HG02571 (cell line): ENCODE measurements around the gene SPEG.

Source experiments
- ATAC-seq: cut with Tn5 transposase; IDR thresholded peaks from one replicate; pipeline ENCODE4 v1.9.1; 2021; ENCODE audit warnings: mild to moderate bottlenecking, moderate library complexity; ENCODE audit not compliant: unreplicated experiment

SPEG gene

GRCh38 chr2:219493086-219493485, 58.4 kb downstream of the SPEG start:
- ATAC-seq = no peak

DNA sequence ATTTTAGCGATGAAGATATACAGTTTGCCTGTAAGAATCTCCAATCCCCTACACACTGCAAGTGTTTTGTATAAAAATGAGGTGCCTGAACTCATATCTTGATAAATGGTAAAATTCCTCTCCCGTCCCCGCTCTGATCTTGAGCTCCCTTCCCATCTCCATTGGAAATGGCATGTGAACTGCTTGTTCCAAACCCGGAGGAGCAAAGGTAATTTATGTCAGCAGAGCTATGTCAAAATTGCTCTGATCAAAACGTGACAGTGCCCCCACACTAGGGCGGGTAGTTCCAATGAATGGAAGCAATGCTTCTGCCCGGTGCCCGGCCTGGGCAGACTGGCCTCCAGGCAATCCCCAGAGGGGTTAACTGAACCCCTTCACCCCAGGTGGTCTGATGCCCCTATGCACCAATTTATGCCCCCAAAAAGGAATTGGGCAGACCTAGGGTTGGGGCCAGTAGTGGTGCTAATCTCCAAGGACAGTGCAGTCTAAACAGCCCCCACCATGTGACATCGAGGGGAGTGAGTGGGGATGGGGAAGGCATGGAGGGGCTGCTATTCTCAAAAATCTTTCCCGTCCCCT, 60.4 kb downstream of the SPEG start:
- ATAC-seq = no peak

- no peak for ATAC-seq
Observed at GRCh38 chr2:219495531-219496122, 61.0 kb downstream of the SPEG start.

- ATAC-seq = no peak
Observed at GRCh38 chr2:219496247-219496824, 61.7 kb downstream of the SPEG start.

- no peak for ATAC-seq
Observed at GRCh38 chr2:219496825-219497494, 62.3 kb downstream of the SPEG start.

- ATAC-seq = peak; percentile 38
Observed at GRCh38 chr2:219497495-219498279, 63.0 kb downstream of the SPEG start.

DNA sequence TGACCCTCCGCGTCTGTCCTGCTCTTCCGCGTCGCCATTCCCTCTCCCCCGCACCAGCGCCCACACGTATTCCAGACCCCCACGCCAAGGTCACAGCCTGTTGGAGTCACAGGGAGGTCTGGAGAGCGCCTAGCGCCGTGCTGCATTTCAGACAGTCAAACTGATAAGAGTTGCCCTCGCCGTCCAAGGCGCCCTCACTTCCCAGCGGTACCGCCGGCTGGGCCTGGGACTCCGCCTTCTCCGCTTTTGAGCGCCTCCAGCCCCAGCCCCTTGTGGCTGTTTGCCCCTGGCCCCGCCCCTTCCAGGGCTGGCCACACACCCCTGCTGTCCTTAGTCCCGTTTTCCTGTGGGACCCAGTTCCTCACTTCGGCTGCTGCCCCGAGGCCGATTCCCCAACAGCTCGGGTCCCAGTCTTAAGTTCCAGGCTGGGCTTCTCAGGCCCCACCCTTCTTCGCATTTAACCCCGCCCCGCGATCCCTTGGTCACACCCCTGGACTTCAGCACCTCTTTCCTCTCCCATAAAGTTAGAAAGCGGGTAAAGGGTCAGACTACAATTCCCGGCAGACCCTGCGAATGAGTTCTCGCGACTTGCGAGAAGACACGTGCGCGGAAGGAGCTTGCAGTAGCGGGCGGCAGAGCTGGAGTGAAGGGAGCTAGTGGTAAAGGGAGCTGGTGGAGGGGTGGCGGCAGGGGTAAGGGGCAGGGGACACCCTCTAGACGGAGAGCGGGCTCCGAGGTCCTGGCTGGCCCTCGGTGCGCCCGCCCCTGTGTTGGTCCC, 63.8 kb downstream of the SPEG start, which contains the start of gene GMPPA:
Gene GMPPA (plus strand): TSS at position 612 of the 778 bp plus-strand sequence. CDS start 1,085 bp downstream, outside the sequence.
- ATAC-seq = peak; percentile 94

GRCh38 chr2:219499058-219499307, 64.3 kb downstream of the SPEG start:
- no peak for ATAC-seq

- no peak for ATAC-seq
Observed at GRCh38 chr2:219499555-219499954, 64.9 kb downstream of the SPEG start.

- ATAC-seq = no peak
Observed at GRCh38 chr2:219500135-219500534, 65.5 kb downstream of the SPEG start.

GRCh38 chr2:219501849-219502248, 67.2 kb downstream of the SPEG start:
- no peak for ATAC-seq

- ATAC-seq = no peak
Observed at GRCh38 chr2:219502618-219503017, 68.0 kb downstream of the SPEG start.

DNA sequence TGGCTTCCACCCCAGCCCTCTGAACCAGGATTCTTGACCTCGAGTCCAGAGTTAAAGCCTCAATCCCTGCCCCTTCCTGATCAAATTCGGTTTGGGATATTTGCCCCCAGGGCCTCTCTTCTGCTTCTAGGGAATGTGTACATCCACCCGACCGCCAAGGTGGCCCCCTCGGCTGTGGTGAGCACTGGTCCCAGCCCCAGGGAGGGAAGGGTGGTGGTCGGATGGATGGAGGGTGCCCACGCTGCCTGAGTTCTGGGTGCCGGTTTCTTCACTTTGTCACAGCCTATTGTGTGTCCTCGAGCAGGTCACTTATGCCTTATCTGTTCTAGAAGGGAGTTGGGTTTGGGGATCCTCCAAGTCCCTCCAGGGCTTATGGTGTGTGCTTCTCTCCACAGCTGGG, 70.9 kb downstream of the SPEG start:
- no peak for ATAC-seq

DNA sequence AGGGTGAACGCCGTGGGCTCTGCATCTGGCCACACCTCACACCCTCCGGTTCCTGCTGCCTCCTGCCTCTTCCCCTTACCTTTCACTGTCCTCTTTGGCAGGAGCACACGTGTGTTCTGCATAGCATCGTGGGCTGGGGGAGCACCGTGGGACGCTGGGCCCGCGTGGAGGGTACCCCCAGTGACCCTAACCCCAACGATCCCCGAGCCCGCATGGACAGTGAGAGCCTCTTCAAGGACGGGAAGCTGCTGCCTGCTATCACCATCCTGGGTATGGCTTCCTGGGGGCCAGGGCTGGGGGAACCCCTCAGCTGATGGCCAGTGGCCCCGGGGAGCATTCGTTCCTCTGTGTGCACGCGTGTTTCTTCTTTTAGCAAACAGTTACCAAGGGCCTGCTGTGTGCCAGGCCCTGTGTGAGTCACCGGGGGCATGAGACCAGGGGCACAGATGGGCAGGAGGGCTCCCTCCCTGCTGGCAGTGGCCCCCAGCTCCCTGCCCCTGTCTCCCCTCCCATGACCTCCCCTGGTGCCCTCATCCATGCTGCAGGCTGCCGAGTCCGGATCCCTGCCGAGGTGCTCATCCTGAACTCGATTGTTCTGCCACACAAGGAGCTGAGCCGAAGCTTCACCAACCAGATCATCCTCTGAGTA, 71.6 kb downstream of the SPEG start:
- ATAC-seq = no peak

- no peak for ATAC-seq
Observed at GRCh38 chr2:219506802-219507526, 72.3 kb downstream of the SPEG start.

DNA sequence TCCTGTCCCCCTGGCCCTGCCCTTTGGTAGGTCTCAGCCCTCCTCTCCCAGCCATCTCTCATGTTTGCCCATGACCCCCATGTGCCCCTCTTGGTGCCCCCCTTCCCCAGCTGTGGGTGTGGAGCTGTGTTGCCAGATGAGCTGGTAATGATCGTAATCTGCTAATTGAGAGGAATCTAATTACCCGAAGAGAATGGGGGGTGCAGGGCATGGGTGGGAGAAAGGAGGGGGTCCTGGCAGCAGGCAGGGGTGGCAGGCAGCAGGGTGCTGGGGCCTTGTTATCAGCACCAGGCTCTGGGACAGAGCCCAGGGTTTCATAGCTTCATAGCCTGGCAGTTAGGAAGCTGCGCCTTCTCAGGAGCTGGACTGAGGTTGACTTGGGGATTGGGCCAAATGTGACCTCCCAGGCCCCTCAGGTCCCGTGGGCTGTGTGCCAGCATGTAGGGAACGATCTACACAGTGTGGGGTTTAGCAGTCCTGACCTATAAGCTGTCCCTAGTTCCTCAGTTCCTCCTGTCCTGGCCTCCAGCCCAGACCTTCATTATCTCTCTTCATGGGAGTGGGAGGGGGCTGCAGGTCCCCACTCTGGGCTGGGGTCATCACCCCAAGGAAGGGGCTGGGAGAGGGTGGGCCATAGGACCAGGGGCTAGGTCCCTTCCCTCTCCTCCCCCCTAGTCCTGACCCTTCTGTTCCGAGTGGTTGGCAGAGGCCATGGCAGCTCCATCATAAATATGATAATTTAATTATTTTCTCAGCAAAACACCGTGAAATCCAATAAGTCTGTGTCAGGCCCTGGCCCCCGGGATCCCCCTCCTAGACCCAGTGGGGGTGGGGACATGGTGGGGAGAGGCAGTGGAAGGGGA, 73.2 kb downstream of the SPEG start:
- no peak for ATAC-seq

GRCh38 chr2:219508444-219508734, 73.7 kb downstream of the SPEG start:
- ATAC-seq = no peak

DNA sequence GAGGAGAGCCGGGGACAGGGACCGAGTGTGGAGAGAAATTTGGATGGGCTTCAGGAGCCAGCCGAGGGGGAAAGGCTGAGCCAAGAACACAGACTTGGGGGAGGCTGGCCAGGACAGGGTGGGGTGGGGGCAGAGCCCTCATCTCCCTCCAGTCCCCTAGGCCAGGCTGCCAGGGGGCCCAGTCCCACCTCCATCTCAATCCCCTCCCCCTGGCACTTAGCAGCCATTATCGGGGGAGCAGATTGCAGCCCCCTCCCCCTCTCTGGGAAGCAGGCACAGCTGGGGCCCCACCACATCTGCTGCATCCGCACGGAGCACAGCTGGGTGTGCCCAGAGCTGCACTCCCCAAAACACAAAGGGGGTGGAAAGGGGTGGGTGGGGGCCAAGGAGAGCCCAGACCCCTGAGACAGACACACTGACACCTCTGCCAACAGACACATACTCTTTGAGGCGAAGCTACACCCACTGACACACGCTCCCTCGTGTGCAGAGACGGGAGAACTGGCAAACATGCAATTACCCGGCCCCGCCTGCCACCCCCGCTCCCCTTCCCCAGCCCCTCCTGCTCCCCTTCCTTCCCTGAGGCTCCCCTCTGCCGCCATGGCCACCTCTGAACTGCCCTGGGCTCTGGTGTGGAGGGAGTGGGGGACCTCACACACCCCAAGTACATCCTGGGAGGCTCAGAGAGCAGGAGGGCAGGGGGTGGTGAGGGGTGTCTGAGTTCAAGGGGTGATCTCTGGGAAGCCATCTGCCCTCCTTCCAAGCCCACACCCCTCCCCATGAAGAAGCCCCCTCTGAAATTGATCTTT, 74.5 kb downstream of the SPEG start:
- peak; percentile 13 for ATAC-seq
